Keratinocyte (primary cell): ENCODE measurements around the gene USP17L20. TPM values are rescaled to one million over a fixed set of nuclear protein-coding genes. Genes with fewer than 3 reads are reported as not detected.
"Not testable (repeated sequence)": the region's sequence is repeated elsewhere in the genome, so short reads cannot be mapped to it uniquely, and the experiment has no call there.

Experiments
- DNase-seq: peaks from one replicate; pipeline ENCODE4 v3.0.0-alpha.2; 2011; ENCODE audit warnings: low read depth, missing footprints, low spot score
- FAIRE-seq: peaks from 2 replicates; lab custom pipeline; 2011; peaks lifted over from hg19 to GRCh38; lab: Jason Lieb, UNC
- H2AFZ ChIP-seq: 2 replicates; pipeline ENCODE4 v1.6.0; 2012; ENCODE audit warnings: low read length, control low read depth, inconsistent platforms; ENCODE audit not compliant: control insufficient read depth
- H3K27ac ChIP-seq: 2 replicates; pipeline ENCODE4 v1.5.1; 2011; ENCODE audit warnings: low read length; ENCODE audit not compliant: control insufficient read depth, insufficient read depth
- H3K27me3 ChIP-seq: 3 replicates; pipeline ENCODE4 v1.6.0; 2011; ENCODE audit warnings: low read length; ENCODE audit not compliant: control insufficient read depth, insufficient read depth; ENCODE audit errors: extremely low read depth
- H3K36me3 ChIP-seq, 2 experiments: 2 replicates in 1 of 2; 3 replicates in 1 of 2; pipeline ENCODE4 v1.5.1; 2011; ENCODE audit warnings: low read length in 2 of 2, mild to moderate bottlenecking in 1 of 2; ENCODE audit not compliant: control insufficient read depth in 2 of 2, insufficient read depth in 2 of 2; ENCODE audit errors: extremely low read depth in 1 of 2
- H3K4me1 ChIP-seq: 3 replicates; pipeline ENCODE4 v1.5.1; 2011; ENCODE audit warnings: low read length; ENCODE audit not compliant: control insufficient read depth, insufficient read depth; ENCODE audit errors: extremely low read depth
- H3K4me2 ChIP-seq: 3 replicates; pipeline ENCODE4 v1.6.0; 2011; ENCODE audit warnings: low read depth, low read length; ENCODE audit not compliant: control insufficient read depth, insufficient read depth; ENCODE audit errors: extremely low read depth
- H3K4me3 ChIP-seq, 3 experiments: fragments of 200-600 bp in 1 of 3; sonication (generic) in 1 of 3; 2 replicates in 2 of 3; 3 replicates in 1 of 3; pipeline ENCODE4 v1.5.1; 2011 to 2016; ENCODE audit warnings: low read length in 3 of 3, mild to moderate bottlenecking in 3 of 3, control low read depth in 2 of 3, inconsistent platforms in 1 of 3, low read depth in 1 of 3, mixed read lengths in 1 of 3, mixed run types in 1 of 3, moderate library complexity in 1 of 3; ENCODE audit not compliant: control insufficient read depth in 2 of 3, insufficient read depth in 2 of 3; ENCODE audit errors: extremely low read depth in 1 of 3
- H3K79me2 ChIP-seq: 2 replicates; pipeline ENCODE4 v1.6.0; 2012; ENCODE audit warnings: low read length; ENCODE audit not compliant: control insufficient read depth, insufficient read depth
- H3K9ac ChIP-seq: 3 replicates; pipeline ENCODE4 v1.6.0; 2011; ENCODE audit warnings: low read length; ENCODE audit not compliant: control insufficient read depth, insufficient read depth; ENCODE audit errors: extremely low read depth
- H3K9me1 ChIP-seq: 3 replicates; pipeline ENCODE4 v1.6.0; 2011; ENCODE audit warnings: low read length; ENCODE audit not compliant: control insufficient read depth, insufficient read depth; ENCODE audit errors: extremely low read depth
- H3K9me3 ChIP-seq: 2 replicates; pipeline ENCODE4 v1.5.1; 2012; ENCODE audit warnings: low read depth, low read length; ENCODE audit not compliant: control insufficient read depth
- H4K20me1 ChIP-seq: 3 replicates; pipeline ENCODE4 v1.6.0; 2011; ENCODE audit warnings: low read length; ENCODE audit not compliant: control insufficient read depth, insufficient read depth; ENCODE audit errors: extremely low read depth
- dilution Hi-C: fragments of 300-500 bp; cut with MboI; formaldehyde crosslinking; loops from one replicate; pipeline ENCODE4 v1.7.0; 2020; ENCODE audit warnings: low sequenced_read_pairs; ENCODE audit not compliant: extremely low pct_ligation_motif_present
- polyA plus RNA-seq, 5 experiments: library from polyadenylated mRNA; depleted of rRNA in 3 of 5; stranded (reverse) in 3 of 5; stranded (forward) in 1 of 5; unstranded in 1 of 5; fragments of >200 nt; gene quantifications; 1 replicate in 1 of 5; 2 replicates in 3 of 5; 3 replicates in 1 of 5; pipeline versions ENCODE4 v1.2.1 to v1.2.3, GENCODE V29; 2011 to 2012; ENCODE audit warnings: missing spikeins in 2 of 5, low read depth in 1 of 5, low replicate concordance in 1 of 5

Gene USP17L20
- polyA plus RNA-seq, 1 donor (not counting 4 experiments of a cell fraction or from before 2014, with no cell fraction given), result not detected

- DNase-seq, result not testable (repeated sequence)
Observed at GRCh38 chr4:9271719-9272118, 13.8 kb downstream of the USP17L20 start.

More at GRCh38 chr4:9271719-9272118, 13.8 kb downstream of the USP17L20 start:
- FAIRE-seq, H3K9ac ChIP-seq, H3K36me3 ChIP-seq, H3K9me1 ChIP-seq, dilution Hi-C loops, H3K4me3 ChIP-seq, H3K4me2 ChIP-seq, H4K20me1 ChIP-seq, H2AFZ ChIP-seq, H3K27me3 ChIP-seq, H3K27ac ChIP-seq, H3K4me1 ChIP-seq, H3K9me3 ChIP-seq, H3K79me2 ChIP-seq: not testable (repeated sequence)

Other genes starting within 250 kb of the USP17L20 start
- gene FAM90A26, start 87.7 kb upstream of the USP17L20 start, polyA plus RNA-seq, result not detected in 3 replicates
- not detected in 3 replicates for gene USP17L10, start 47.5 kb upstream of the USP17L20 start, polyA plus RNA-seq
- not detected in 3 replicates for gene USP17L11, start 42.7 kb upstream of the USP17L20 start, polyA plus RNA-seq
- not detected in 3 replicates for gene USP17L12, start 38.0 kb upstream of the USP17L20 start, polyA plus RNA-seq
- not detected in 3 replicates for gene USP17L13, start 33.2 kb upstream of the USP17L20 start, polyA plus RNA-seq
- gene USP17L15, start 23.7 kb upstream of the USP17L20 start, polyA plus RNA-seq, result not detected in 3 replicates
- gene USP17L17, start 14.2 kb upstream of the USP17L20 start, polyA plus RNA-seq, result not detected in 3 replicates
- not detected in 3 replicates for gene USP17L18, start 9.5 kb upstream of the USP17L20 start, polyA plus RNA-seq
- gene USP17L19, start 4.7 kb upstream of the USP17L20 start, polyA plus RNA-seq, result not detected in 3 replicates
- gene USP17L21, start 4.7 kb downstream of the USP17L20 start, polyA plus RNA-seq, result not detected in 3 replicates
- not detected in 3 replicates for gene USP17L22, start 9.5 kb downstream of the USP17L20 start, polyA plus RNA-seq
- not detected in 3 replicates for gene USP17L24, start 67.0 kb downstream of the USP17L20 start, polyA plus RNA-seq
- not detected in 3 replicates for gene USP17L25, start 71.8 kb downstream of the USP17L20 start, polyA plus RNA-seq
- gene USP17L26, start 76.5 kb downstream of the USP17L20 start, polyA plus RNA-seq, result not detected in 3 replicates
- not detected in 3 replicates for gene USP17L5, start 81.3 kb downstream of the USP17L20 start, polyA plus RNA-seq
- not detected in 3 replicates for gene USP17L27, start 86.0 kb downstream of the USP17L20 start, polyA plus RNA-seq
- gene USP17L28, start 90.8 kb downstream of the USP17L20 start, polyA plus RNA-seq, result not detected in 3 replicates
- gene USP17L29, start 95.5 kb downstream of the USP17L20 start, polyA plus RNA-seq, result not detected in 3 replicates
- not detected in 3 replicates for gene USP17L30, start 105.0 kb downstream of the USP17L20 start, polyA plus RNA-seq
- gene DEFB131A, start 186.3 kb downstream of the USP17L20 start, polyA plus RNA-seq, result not detected in 3 replicates